BLaER1 treated with 17β-estradiol and CSF1 and Interleukin-3, amounts not matched to agents 10 nM and 100 nM (cell line): ENCODE data around the gene RNF183.
A peak's percentile ranks its signal among the peaks of the same experiment; 100 is the strongest.
"Not testable (repeated sequence)": the region's sequence is repeated elsewhere in the genome, so short reads cannot be mapped to it uniquely, and the experiment has no call there.

Source experiments
- H3K27ac ChIP-seq, 11 experiments: shearing (Covaris generic); formaldehyde crosslinking; 2 replicates each; pipeline ENCODE4 v1.8.1; 2022
- H3K27me3 ChIP-seq, 11 experiments: shearing (Covaris generic); formaldehyde crosslinking; 2 replicates each; pipeline ENCODE4 v1.8.1; 2022
- H3K36me3 ChIP-seq, 11 experiments: shearing (Covaris generic); formaldehyde crosslinking; 2 replicates each; pipeline ENCODE4 v1.8.1; 2022
- H3K4me1 ChIP-seq, 10 experiments: shearing (Covaris generic); formaldehyde crosslinking; 2 replicates each; pipeline ENCODE4 v1.8.1; 2022
- H3K4me2 ChIP-seq, 11 experiments: shearing (Covaris generic); formaldehyde crosslinking; 2 replicates each; pipeline ENCODE4 v1.8.1; 2022
- H3K4me3 ChIP-seq, 10 experiments: shearing (Covaris generic); formaldehyde crosslinking; 2 replicates each; pipeline ENCODE4 v1.8.1; 2022
- H3K9ac ChIP-seq, 11 experiments: shearing (Covaris generic); formaldehyde crosslinking; 2 replicates each; pipeline ENCODE4 v1.8.1; 2022
- H3K9me3 ChIP-seq, 11 experiments: shearing (Covaris generic); formaldehyde crosslinking; replicated peaks in 1 of 11; 2 replicates each; pipeline ENCODE4 v1.8.1; 2022
- H4K20me1 ChIP-seq, 11 experiments: shearing (Covaris generic); formaldehyde crosslinking; 2 replicates each; pipeline ENCODE4 v1.8.1; 2022
- Cebpa-rat ChIP-seq, 11 experiments: shearing (Covaris generic); IDR thresholded peaks; 2 replicates each; pipeline ENCODE4 v1.8.1; 2022

The RNF183 gene

GRCh38 chr9:113269355-113269754 is 33.8 kb downstream of the RNF183 start:
- Histone ChIP-seq H3K4me3 (no peak overlapping the region), H3K4me2 (no peak overlapping the region), H3K9me3 (no peaks in the 10 kb centered on the region), H4K20me1 (peaks cover 0 to 22% (median 0%) of the 10 kb centered on the region in 11 experiments; a peak in 5 of 22 replicates), H3K27ac (no peak overlapping the region), H3K36me3 (peaks cover 80 to 91% (median 88%) of the 10 kb centered on the region in 11 experiments), H3K9ac (no peak overlapping the region), H3K27me3 (no peaks in the 10 kb centered on the region), H3K4me1 (peaks cover 3 to 12% (median 9%) of the 10 kb centered on the region in 10 experiments; a peak in 15 of 20 replicates)
- TF ChIP-seq Cebpa-rat (IDR thresholded peaks at IDR 0.05) = no peak

DNA sequence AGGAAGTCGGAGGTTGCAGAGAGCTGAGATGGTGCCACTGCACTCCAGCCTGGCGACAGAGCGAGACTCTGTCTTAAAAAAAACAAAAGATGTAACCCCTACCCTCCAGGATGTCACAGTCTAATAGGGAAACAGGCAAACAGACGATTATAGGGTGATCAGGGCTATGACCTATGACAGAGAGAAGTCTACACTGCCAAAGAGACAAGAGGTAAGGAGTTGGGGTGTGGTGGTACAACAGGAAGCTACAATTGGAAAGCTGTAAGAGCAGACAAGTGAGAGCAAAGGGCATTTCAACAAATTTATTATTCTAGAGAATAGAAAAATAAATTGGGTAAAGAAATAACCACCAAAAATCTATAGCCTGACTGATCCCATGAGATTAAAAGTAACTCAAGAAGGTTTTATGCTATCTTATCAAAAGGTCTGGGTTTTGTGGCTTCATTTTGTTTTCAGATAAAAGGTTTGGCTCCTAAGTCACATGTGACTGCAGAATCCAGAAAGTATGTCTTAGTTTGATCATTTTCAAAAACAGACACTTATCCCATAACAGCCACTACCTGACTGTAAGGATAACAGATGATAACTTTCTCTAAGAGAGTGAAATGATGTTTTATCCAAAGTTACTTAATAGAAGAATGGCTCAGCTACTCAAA is 35.1 kb downstream of the RNF183 start:
- TF ChIP-seq Cebpa-rat (IDR thresholded peaks at IDR 0.05) = no peak
- peaks cover 0 to 17% (median 0%) of the 10 kb centered on the region in 11 experiments; a peak in 4 of 22 replicates for H4K20me1 ChIP-seq
- H3K4me2 ChIP-seq = no peak overlapping the region
- peaks cover 85 to 98% (median 92%) of the 10 kb centered on the region in 11 experiments for H3K36me3 ChIP-seq
- H3K4me3 ChIP-seq = no peak overlapping the region
- H3K27me3 ChIP-seq = no peaks in the 10 kb centered on the region
- no peak overlapping the region for H3K9ac ChIP-seq
- no peaks in the 10 kb centered on the region for H3K4me1 ChIP-seq
- no peaks in the 10 kb centered on the region for H3K9me3 ChIP-seq
- no peak overlapping the region for H3K27ac ChIP-seq

DNA sequence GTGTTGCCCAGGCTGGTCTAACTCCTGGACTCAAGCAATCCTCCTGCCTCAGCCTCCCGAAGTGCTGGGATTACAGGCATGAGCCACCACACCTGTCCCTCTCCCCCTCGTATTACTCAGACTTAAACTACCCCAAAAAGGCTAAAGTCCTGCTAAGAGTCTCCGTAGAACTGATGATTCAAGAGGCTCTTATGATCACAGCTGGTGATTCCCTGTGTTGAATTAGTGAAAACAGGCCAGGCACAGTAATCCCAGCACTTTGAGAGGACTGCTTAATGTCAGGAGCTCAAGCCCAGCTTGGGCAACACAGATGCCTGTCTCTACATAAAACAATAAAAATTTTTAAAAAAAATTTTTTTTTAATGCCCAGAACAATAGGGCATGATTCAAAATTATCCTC is 37.0 kb downstream of the RNF183 start:
- no peak overlapping the region for H3K27ac ChIP-seq
- no peaks in the 10 kb centered on the region for H3K4me1 ChIP-seq
- H3K9me3 ChIP-seq = no peaks in the 10 kb centered on the region
- H3K9ac ChIP-seq = no peak overlapping the region
- H3K27me3 ChIP-seq = no peaks in the 10 kb centered on the region
- no peak overlapping the region for H3K4me3 ChIP-seq
- no peak for TF ChIP-seq Cebpa-rat (IDR thresholded peaks at IDR 0.05)
- H3K36me3 ChIP-seq = peaks cover 85 to 98% (median 92%) of the 10 kb centered on the region in 11 experiments
- H3K4me2 ChIP-seq = no peak overlapping the region
- peaks cover 0 to 17% (median 0%) of the 10 kb centered on the region in 11 experiments; a peak in 3 of 22 replicates for H4K20me1 ChIP-seq

- Histone ChIP-seq H3K27me3 (no peaks in the 10 kb centered on the region), H3K36me3 (peaks cover 85 to 98% (median 90%) of the 10 kb centered on the region in 11 experiments), H3K4me2 (no peak overlapping the region), H3K4me1 (no peaks in the 10 kb centered on the region), H3K9ac (no peak overlapping the region), H3K27ac (no peak overlapping the region), H3K4me3 (no peak overlapping the region), H4K20me1 (no peaks in the 10 kb centered on the region; a peak in 1 of 22 replicates), H3K9me3 (no peaks in the 10 kb centered on the region)
- no peak for TF ChIP-seq Cebpa-rat (IDR thresholded peaks at IDR 0.05)
Measured at GRCh38 chr9:113261917-113262671, 41.1 kb downstream of the RNF183 start.

- no peaks in the 10 kb centered on the region for H3K27me3 ChIP-seq
- no peak overlapping the region for H3K9ac ChIP-seq
- H3K4me2 ChIP-seq = no peak overlapping the region
- H3K4me3 ChIP-seq = no peak overlapping the region
- peaks cover 0 to 30% (median 0%) of the 10 kb centered on the region in 11 experiments; a peak in 5 of 22 replicates for H4K20me1 ChIP-seq
- no peaks in the 10 kb centered on the region for H3K9me3 ChIP-seq
- H3K36me3 ChIP-seq = peaks cover 74 to 100% (median 81%) of the 10 kb centered on the region in 11 experiments
- H3K27ac ChIP-seq = no peak overlapping the region
- H3K4me1 ChIP-seq = peaks cover 0 to 25% (median 8%) of the 10 kb centered on the region in 10 experiments; a peak in 11 of 20 replicates
- no peak for TF ChIP-seq Cebpa-rat (IDR thresholded peaks at IDR 0.05)
Measured at GRCh38 chr9:113258282-113258681, 44.9 kb downstream of the RNF183 start.

DNA sequence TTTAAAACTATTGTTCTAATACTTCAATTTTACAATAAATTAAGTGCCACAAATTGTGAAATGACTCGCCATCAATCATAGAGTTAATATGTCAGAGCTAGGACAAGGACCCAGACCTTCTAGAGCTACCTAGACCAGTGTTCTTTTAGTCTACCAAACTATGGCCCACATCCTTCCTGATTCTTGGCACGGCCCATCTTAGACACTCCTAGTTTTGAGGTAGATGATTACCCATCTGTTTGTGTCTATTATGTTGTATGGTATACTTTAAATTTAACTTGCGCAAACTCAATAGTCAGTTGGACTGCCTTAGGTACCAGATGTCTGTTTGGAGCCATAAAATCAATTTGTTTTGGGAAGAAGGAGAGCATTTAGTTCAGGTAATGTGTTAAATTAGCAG is 45.3 kb downstream of the RNF183 start:
- Histone ChIP-seq H3K4me1 (peaks cover 0 to 25% (median 8%) of the 10 kb centered on the region in 10 experiments; a peak in 11 of 20 replicates), H3K27ac (no peak overlapping the region), H3K27me3 (no peaks in the 10 kb centered on the region), H3K36me3 (peaks cover 71 to 100% (median 79%) of the 10 kb centered on the region in 11 experiments), H3K9ac (no peak overlapping the region), H3K4me2 (no peak overlapping the region), H3K9me3 (no peaks in the 10 kb centered on the region), H3K4me3 (no peak overlapping the region), H4K20me1 (peaks cover 0 to 34% (median 0%) of the 10 kb centered on the region in 11 experiments; a peak in 5 of 22 replicates)
- TF ChIP-seq Cebpa-rat (IDR thresholded peaks at IDR 0.05) = no peak

- Histone ChIP-seq H3K36me3 (peaks cover 49 to 99% (median 59%) of the 10 kb centered on the region in 11 experiments), H4K20me1 (peaks cover 0 to 57% (median 0%) of the 10 kb centered on the region in 11 experiments; a peak in 6 of 22 replicates), H3K4me3 (no peak overlapping the region), H3K4me2 (peak overlapping the region in 6 of 11 experiments; percentile 5 to 54 (median 47); a peak in 11 of 22 replicates), H3K4me1 (peaks cover 0 to 25% (median 8%) of the 10 kb centered on the region in 10 experiments; a peak in 11 of 20 replicates), H3K27ac (peak overlapping the region in 1 of 11 experiments; percentile 4; a peak in 1 of 22 replicates), H3K27me3 (no peaks in the 10 kb centered on the region), H3K9me3 (peaks cover 0 to 6% (median 4%) of the 10 kb centered on the region in 11 experiments; a peak in 8 of 22 replicates), H3K9ac (no peak overlapping the region)
- TF ChIP-seq Cebpa-rat (IDR thresholded peaks at IDR 0.05) = no peak
Measured at GRCh38 chr9:113255438-113255837, 47.7 kb downstream of the RNF183 start.

GRCh38 chr9:113254991-113255390 is 48.2 kb downstream of the RNF183 start:
- Histone ChIP-seq H3K4me1 (peaks cover 0 to 25% (median 8%) of the 10 kb centered on the region in 10 experiments; a peak in 11 of 20 replicates), H3K36me3 (peaks cover 44 to 95% (median 54%) of the 10 kb centered on the region in 11 experiments), H3K9me3 (peaks cover 0 to 6% (median 4%) of the 10 kb centered on the region in 11 experiments; a peak in 8 of 22 replicates), H4K20me1 (peaks cover 0 to 57% (median 0%) of the 10 kb centered on the region in 11 experiments; a peak in 6 of 22 replicates), H3K27me3 (no peaks in the 10 kb centered on the region), H3K9ac (no peak overlapping the region), H3K4me3 (no peak overlapping the region), H3K4me2 (peak overlapping the region in 6 of 11 experiments; percentile 5 to 54 (median 47); a peak in 9 of 22 replicates), H3K27ac (peak overlapping the region in 1 of 11 experiments; percentile 4; a peak in 1 of 22 replicates)
- TF ChIP-seq Cebpa-rat (IDR thresholded peaks at IDR 0.05) = no peak

DNA sequence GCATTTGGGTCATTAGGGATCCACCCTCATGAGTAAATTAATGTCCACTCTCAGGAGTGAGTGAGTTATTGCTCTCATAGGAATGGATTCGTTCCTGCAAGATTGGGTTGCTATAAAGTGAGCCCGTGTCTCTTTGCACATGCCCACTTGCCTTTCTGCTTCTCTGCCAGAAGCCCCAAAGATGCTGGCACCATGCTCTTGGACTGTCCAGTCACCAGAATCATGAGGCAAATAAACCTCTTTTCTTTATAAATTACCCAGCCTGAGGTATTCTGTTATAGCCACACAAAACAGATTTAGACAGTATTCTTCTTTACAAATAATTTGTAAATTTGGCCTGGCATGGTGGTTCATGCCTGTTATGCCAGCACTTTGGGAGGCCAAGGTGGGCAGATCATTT is 52.4 kb downstream of the RNF183 start:
- H3K27me3 ChIP-seq = no peaks in the 10 kb centered on the region
- peaks cover 9 to 79% (median 22%) of the 10 kb centered on the region in 11 experiments; a peak in 20 of 22 replicates for H3K36me3 ChIP-seq
- no peak overlapping the region for H3K4me2 ChIP-seq
- no peak for TF ChIP-seq Cebpa-rat (IDR thresholded peaks at IDR 0.05)
- peaks cover 0 to 39% (median 14%) of the 10 kb centered on the region in 10 experiments; a peak in 15 of 20 replicates for H3K4me1 ChIP-seq
- no peak overlapping the region for H3K4me3 ChIP-seq
- peaks cover 0 to 85% (median 0%) of the 10 kb centered on the region in 11 experiments; a peak in 7 of 22 replicates for H4K20me1 ChIP-seq
- no peak overlapping the region for H3K9ac ChIP-seq
- H3K27ac ChIP-seq = no peak overlapping the region
- peaks cover 7 to 23% (median 11%) of the 10 kb centered on the region in 11 experiments; a peak in 21 of 22 replicates for H3K9me3 ChIP-seq

GRCh38 chr9:113249661-113250060 is 53.5 kb downstream of the RNF183 start:
- not testable (repeated sequence) for H3K27ac ChIP-seq, H3K9ac ChIP-seq, H3K4me2 ChIP-seq, H3K27me3 ChIP-seq, H3K4me3 ChIP-seq
- peaks cover 7 to 23% (median 11%) of the 10 kb centered on the region in 11 experiments; a peak in 21 of 22 replicates for H3K9me3 ChIP-seq
- H3K4me1 ChIP-seq = peaks cover 0 to 35% (median 8%) of the 10 kb centered on the region in 10 experiments; a peak in 15 of 20 replicates
- H4K20me1 ChIP-seq = peaks cover 0 to 85% (median 0%) of the 10 kb centered on the region in 11 experiments; a peak in 6 of 22 replicates
- peaks cover 4 to 79% (median 17%) of the 10 kb centered on the region in 11 experiments; a peak in 17 of 22 replicates for H3K36me3 ChIP-seq
